H1 (cell line): ENCODE results near the gene SIK3. TPM values are rescaled to one million over a fixed set of nuclear protein-coding genes. Genes with fewer than 3 reads are reported as not detected.

Experiments
- CTCF ChIA-PET: fragments of 300-600 bp; sonication (Branson Sonifier 250); formaldehyde crosslinking; loops from one replicate; lab custom pipeline; 2021; ENCODE audit not compliant: partially characterized antibody; lab: Charles Lee
- POLR2A ChIA-PET: fragments of 300-600 bp; sonication (Branson Sonifier 250); formaldehyde crosslinking; loops from one replicate; lab custom pipeline; 2021; ENCODE audit warnings: inconsistent platforms; ENCODE audit not compliant: partially characterized antibody; lab: Charles Lee
- DNase-seq, 2 experiments: peaks; one replicate each; pipeline versions ENCODE4 v3.0.0 to v3.0.0-alpha.2; 2010 to 2022; ENCODE audit warnings: low spot score in 2 of 2, low read depth in 1 of 2, mixed read lengths in 1 of 2
- FAIRE-seq: peaks from 2 replicates; lab custom pipeline; 2011; peaks lifted over from hg19 to GRCh38; lab: Jason Lieb, UNC
- H2AFZ ChIP-seq: 2 replicates; pipeline ENCODE4 v1.8.1; 2012; ENCODE audit warnings: low read length, inconsistent platforms
- H2AK5ac ChIP-seq: 2 replicates; pipeline ENCODE4 v1.6.1; 2013; ENCODE audit warnings: low read depth, low read length
- H2BK120ac ChIP-seq: replicated peaks from 2 replicates; pipeline ENCODE3; 2013; ENCODE audit warnings: low read depth, low read length, inconsistent platforms
- H2BK12ac ChIP-seq: 2 replicates; pipeline ENCODE4 v1.6.1; 2013; ENCODE audit warnings: low read depth, low read length
- H2BK15ac ChIP-seq: 2 replicates; pipeline ENCODE4 v1.6.1; 2013; ENCODE audit warnings: low read length
- H2BK20ac ChIP-seq: 2 replicates; pipeline ENCODE4 v1.6.1; 2013; ENCODE audit warnings: low read length
- H2BK5ac ChIP-seq: 2 replicates; pipeline ENCODE4 v1.6.1; 2013; ENCODE audit warnings: low read depth, low read length
- H3K14ac ChIP-seq: 2 replicates; pipeline ENCODE4 v1.6.1; 2013; ENCODE audit warnings: inconsistent platforms; ENCODE audit not compliant: insufficient read length
- H3K18ac ChIP-seq: 2 replicates; pipeline ENCODE4 v1.6.1; 2013; ENCODE audit warnings: low read length; ENCODE audit errors: extremely low read depth
- H3K23ac ChIP-seq: 2 replicates; pipeline ENCODE4 v1.6.1; 2013; ENCODE audit warnings: inconsistent platforms; ENCODE audit not compliant: insufficient read length
- H3K23me2 ChIP-seq: 2 replicates; pipeline ENCODE4 v1.6.1; 2013; ENCODE audit warnings: low read depth, low read length
- H3K27ac ChIP-seq: 2 replicates; pipeline ENCODE4 v1.6.1; 2011; ENCODE audit warnings: low read depth, low read length, inconsistent platforms
- H3K27me3 ChIP-seq, 4 experiments: replicated peaks in 1 of 4; 1 replicate in 1 of 4; 2 replicates in 3 of 4; pipeline versions ENCODE4 v1.6.1 to v1.8.1; 2011 to 2013; ENCODE audit warnings: low read length in 3 of 4, mild to moderate bottlenecking in 3 of 4, inconsistent platforms in 2 of 4, mixed read lengths in 2 of 4, moderate library complexity in 1 of 4; ENCODE audit not compliant: control insufficient read depth in 3 of 4, insufficient read depth in 3 of 4; ENCODE audit errors: extremely low read depth in 1 of 4
- H3K36me3 ChIP-seq, 4 experiments: 2 replicates each; pipeline versions ENCODE4 v1.6.1 to v1.8.1; 2011 to 2013; ENCODE audit warnings: mild to moderate bottlenecking in 4 of 4, low read length in 3 of 4, moderate library complexity in 2 of 4, control low read depth in 1 of 4, inconsistent platforms in 1 of 4; ENCODE audit not compliant: insufficient read depth in 4 of 4, control insufficient read depth in 2 of 4
- H3K4ac ChIP-seq: replicated peaks from 2 replicates; pipeline ENCODE3; 2013; ENCODE audit warnings: low read length, low read depth, mixed read lengths, inconsistent platforms; ENCODE audit not compliant: insufficient read length
- H3K4me1 ChIP-seq, 4 experiments: replicated peaks in 1 of 4; 1 replicate in 1 of 4; 2 replicates in 3 of 4; pipeline versions ENCODE4 v1.6.1 to v1.8.1; 2011 to 2013; ENCODE audit warnings: low read length in 3 of 4, inconsistent platforms in 2 of 4, mixed read lengths in 1 of 4; ENCODE audit not compliant: insufficient read depth in 4 of 4, control insufficient read depth in 3 of 4
- H3K4me2 ChIP-seq, 2 experiments: 2 replicates each; pipeline versions ENCODE4 v1.6.1 to v1.8.1; 2011 to 2013; ENCODE audit warnings: low read depth in 2 of 2, low read length in 2 of 2, control low read depth in 1 of 2, inconsistent platforms in 1 of 2, mild to moderate bottlenecking in 1 of 2; ENCODE audit not compliant: insufficient read depth in 1 of 2
- H3K4me3 ChIP-seq, 4 experiments: fragments of 200-600, 300-600 bp in 1 of 4; sonication (generic), shearing (Covaris generic), sonication (Bioruptor Twin) in 1 of 4; 2 replicates each; pipeline versions ENCODE4 v1.5.1 to v1.8.1; 2011 to 2016; ENCODE audit warnings: low read length in 4 of 4, low read depth in 3 of 4, control low read depth in 2 of 4, inconsistent platforms in 2 of 4, mild to moderate bottlenecking in 2 of 4, mixed read lengths in 1 of 4, moderate library complexity in 1 of 4; ENCODE audit not compliant: insufficient read depth in 2 of 4; ENCODE audit errors: extremely low read depth in 1 of 4
- H3K56ac ChIP-seq: replicated peaks from 2 replicates; pipeline ENCODE3; 2013; ENCODE audit warnings: low read depth, mild to moderate bottlenecking, mixed read lengths, low read length, inconsistent platforms; ENCODE audit not compliant: insufficient read length
- H3K79me1 ChIP-seq: 2 replicates; pipeline ENCODE4 v1.6.1; 2013; ENCODE audit warnings: low read depth, low read length, control low read depth
- H3K79me2 ChIP-seq, 2 experiments: 2 replicates each; pipeline versions ENCODE4 v1.6.1 to v1.8.1; 2012 to 2013; ENCODE audit warnings: low read length in 2 of 2, mild to moderate bottlenecking in 2 of 2, inconsistent platforms in 1 of 2; ENCODE audit not compliant: insufficient read depth in 2 of 2, control insufficient read depth in 1 of 2
- H3K9ac ChIP-seq, 4 experiments: replicated peaks in 1 of 4; 1 replicate in 1 of 4; 2 replicates in 3 of 4; pipeline versions ENCODE4 v1.6.1 to v1.8.1; 2011 to 2013; ENCODE audit warnings: low read depth in 3 of 4, low read length in 3 of 4, control low read depth in 2 of 4, mild to moderate bottlenecking in 2 of 4, moderate library complexity in 2 of 4, inconsistent platforms in 1 of 4; ENCODE audit errors: extremely low read depth in 1 of 4
- H3K9me3 ChIP-seq, 2 experiments: 2 replicates each; pipeline versions ENCODE4 v1.6.1 to v1.8.1; 2012 to 2013; ENCODE audit warnings: mild to moderate bottlenecking in 2 of 2, moderate library complexity in 2 of 2, control low read depth in 1 of 2, inconsistent platforms in 1 of 2, low read depth in 1 of 2, low read length in 1 of 2, mixed read lengths in 1 of 2; ENCODE audit not compliant: insufficient read depth in 2 of 2
- H4K20me1 ChIP-seq, 2 experiments: replicated peaks in 1 of 2; 2 replicates each; pipeline versions ENCODE3 to v1.8.1; 2011 to 2013; ENCODE audit warnings: inconsistent platforms in 2 of 2, low read length in 2 of 2, mild to moderate bottlenecking in 1 of 2; ENCODE audit not compliant: insufficient read depth in 2 of 2, control insufficient read depth in 1 of 2
- H4K5ac ChIP-seq: 2 replicates; pipeline ENCODE4 v1.6.1; 2013; ENCODE audit warnings: low read length, low read depth, mixed read lengths, inconsistent platforms; ENCODE audit not compliant: insufficient read length
- H4K8ac ChIP-seq: 2 replicates; pipeline ENCODE4 v1.8.0; 2013; ENCODE audit warnings: mild to moderate bottlenecking, moderate library complexity, low read length, inconsistent platforms; ENCODE audit not compliant: insufficient read depth; ENCODE audit errors: extremely low read depth
- H4K91ac ChIP-seq: replicated peaks from 2 replicates; pipeline ENCODE3; 2013; ENCODE audit warnings: low read length, mixed read lengths, inconsistent platforms; ENCODE audit not compliant: insufficient read length
- TAF1 ChIP-seq: IDR thresholded peaks from 2 replicates; pipeline ENCODE4 v1.6.1; 2011; ENCODE audit warnings: mild to moderate bottlenecking, low read depth, low read length
- WGBS, 2 experiments: shearing (Covaris generic) in 1 of 2; methylation state at CpG; one replicate each; pipeline versions ENCODE4 v1.1.6 to v1.1.7; 2013 to 2015; ENCODE audit warnings: low lambda C conversion rate in 2 of 2, mixed read lengths in 2 of 2, inconsistent platforms in 1 of 2, low coverage in 1 of 2, missing lambda C conversion rate in 1 of 2; ENCODE audit not compliant: insufficient replicate concordance in 2 of 2, insufficient coverage in 1 of 2, insufficient read length in 1 of 2; ENCODE audit errors: extremely low coverage in 1 of 2, missing lambda C conversion rate in 1 of 2; 5-methylcytosine and 5-hydroxymethylcytosine counted together
- polyA plus RNA-seq, 7 experiments: library from polyadenylated mRNA; depleted of rRNA in 3 of 7; stranded (reverse) in 5 of 7; unstranded in 2 of 7; fragments of >200 nt in 5 of 7; fragments of 200-250 nt in 2 of 7; gene quantifications; 1 replicate in 5 of 7; 2 replicates in 1 of 7; 4 replicates in 1 of 7; pipeline versions ENCODE4 v1.2.1 to v1.2.3, GENCODE V29; 2011 to 2013; ENCODE audit warnings: missing spikeins in 2 of 7, mixed read lengths in 2 of 7
- total RNA-seq: library from RNA; stranded (reverse); fragmentation: NEBNext Ultra II Directional; extraction: Animal tissue kit (Norgen Biotek cat#: 25700); gene quantifications from 2 replicates; pipeline ENCODE4 v1.2.1, GENCODE V29; 2021

Gene SIK3
- total and polyA plus RNA-seq, 2 of the 8 experiments (the other 6 are each of a cell fraction or from before 2014, with no cell fraction given) = 19.9 to 32.1 TPM

- H3K27me3 ChIP-seq = no peaks in the 10 kb centered on the region
- no peak overlapping the region for H2AFZ ChIP-seq
- no peaks in the 10 kb centered on the region for H3K79me2 ChIP-seq
- H3K23ac ChIP-seq = no peak overlapping the region
- no peak for DNase-seq
- H3K56ac ChIP-seq = no peak overlapping the region
- no peak overlapping the region for H2BK12ac ChIP-seq
- H3K4me1 ChIP-seq = no peaks in the 10 kb centered on the region
- H4K5ac ChIP-seq = no peak overlapping the region
- H3K9me3 ChIP-seq = no peaks in the 10 kb centered on the region
- H2BK5ac ChIP-seq = no peak overlapping the region
- H3K4me3 ChIP-seq = no peak overlapping the region
- no peak overlapping the region for H2BK15ac ChIP-seq
- no peak overlapping the region for H3K14ac ChIP-seq
- no peak overlapping the region for H3K18ac ChIP-seq
- H2AK5ac ChIP-seq = no peak overlapping the region
- no peaks in the 10 kb centered on the region for H3K79me1 ChIP-seq
- no peak overlapping the region for H4K8ac ChIP-seq
- peaks cover 4 to 32% (median 21%) of the 10 kb centered on the region in 4 experiments; a peak in 7 of 8 replicates for H3K36me3 ChIP-seq
- 90% methylated on average over 5 of the region's 5 CpGs; no CpG with 5 or more reads in 1 of the 2 experiments for WGBS, 2 experiments
- H2BK120ac ChIP-seq = no peak overlapping the region
- ChIA-PET POLR2A (no interaction called here), CTCF (interaction anchor here (0.6 to 1.3 kb wide), 7 partner anchors 16 to 278 kb away, joined by 3 to 8 read pairs (median 4); no protein-coding TSS in a partner anchor)
- TF ChIP-seq TAF1 = no peak
- H3K9ac ChIP-seq = no peak overlapping the region
- peaks cover 1 to 5% of the 10 kb centered on the region in 2 experiments for H4K20me1 ChIP-seq
- H3K4me2 ChIP-seq = no peak overlapping the region
- H2BK20ac ChIP-seq = no peak overlapping the region
- H3K4ac ChIP-seq = no peak overlapping the region
- FAIRE-seq = no peak
- no peak overlapping the region for H4K91ac ChIP-seq
- H3K27ac ChIP-seq = no peak overlapping the region
- no peaks in the 10 kb centered on the region for H3K23me2 ChIP-seq
These were observed 241.8 kb downstream of the SIK3 start for GRCh38 chr11:116856423-116856822.
